Lower lobe of right lung (tissue), 2 donors: ENCODE measurements around the gene INTS1. TPM values are rescaled to one million over a fixed set of nuclear protein-coding genes. Genes with fewer than 3 reads are reported as not detected.

Experiments used
- ATAC-seq, 2 donors: fragments of 200-7000 bp; cut with Tn5 transposase; one replicate each; pipeline ENCODE4 v1.9.1; 2020 to 2022; ENCODE audit warnings: mild to moderate bottlenecking in 2 of 2, moderate library complexity in 2 of 2
- DNase-seq: peaks from one replicate; pipeline ENCODE4 v3.0.0-alpha.2; 2020
- H3K27ac ChIP-seq: fragments of 200-600 bp; one replicate; pipeline ENCODE4 v1.8.0; 2022
- H3K27me3 ChIP-seq: fragments of 200-600 bp; one replicate; pipeline ENCODE4 v1.8.0; 2022; ENCODE audit warnings: low read depth
- H3K36me3 ChIP-seq: fragments of 200-600 bp; one replicate; pipeline ENCODE4 v1.8.0; 2022; ENCODE audit warnings: mild to moderate bottlenecking
- H3K4me1 ChIP-seq: fragments of 200-600 bp; one replicate; pipeline ENCODE4 v1.8.0; 2022
- H3K4me3 ChIP-seq: fragments of 200-600 bp; one replicate; pipeline ENCODE4 v1.8.0; 2022; ENCODE audit warnings: mild to moderate bottlenecking
- H3K9me3 ChIP-seq: fragments of 200-600 bp; one replicate; pipeline ENCODE4 v1.8.0; 2022
- intact Hi-C: fragments of 100-400 bp; cut with DNase I; formaldehyde crosslinking; loops from one replicate; pipeline ENCODE4 v1.11.0; 2022
- total RNA-seq: library from RNA; stranded (reverse); fragmentation: NEBNext Ultra II Directional; extraction: Animal tissue kit (Norgen Biotek cat#: 25700); gene quantifications from one replicate; pipeline ENCODE4 v1.2.1, GENCODE V29; 2021
- TF ChIP-seq, protein P1 (sequence below): fragments of 200-600 bp; IDR thresholded peaks from one replicate; pipeline ENCODE4 v1.8.0; 2022; ENCODE audit warnings: antibody characterized with exemption, mild to moderate bottlenecking
- donor health status: DM: no; HTN: yes; CAD: no; lungs with severe emphysema.

INTS1 gene
- total RNA-seq, 1 donor from 2014 or later, result 50.8 TPM

DNA sequence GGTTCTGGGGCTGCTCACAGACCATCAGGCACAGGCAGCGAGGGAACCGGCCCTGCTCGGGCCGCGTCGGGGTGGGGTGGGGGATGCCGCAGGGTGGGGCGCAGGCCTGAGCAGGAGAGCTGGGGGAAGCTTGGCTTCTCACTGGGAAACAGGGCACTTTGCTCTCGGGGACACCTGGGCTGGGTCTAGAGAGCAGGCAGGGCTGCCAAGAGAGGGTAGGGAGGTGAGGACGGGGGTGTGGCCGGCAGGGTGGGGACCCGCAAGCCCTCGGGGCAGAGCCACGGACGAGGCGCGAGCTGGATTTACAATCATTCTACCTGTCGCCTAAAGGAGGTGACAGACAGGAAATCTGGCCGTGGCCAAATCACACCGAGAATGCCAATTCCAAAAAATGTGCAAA, 11.1 kb downstream of the INTS1 start:
- no peak for ATAC-seq
- intact Hi-C loops, result no loop called here
- no peaks in the 10 kb centered on the region for H3K9me3 ChIP-seq
- H3K4me1 ChIP-seq, result no peaks in the 10 kb centered on the region
- H3K27ac ChIP-seq, result no peak overlapping the region
- H3K4me3 ChIP-seq, result no peak overlapping the region
- peaks cover 97% of the 10 kb centered on the region for H3K36me3 ChIP-seq
- H3K27me3 ChIP-seq, result no peaks in the 10 kb centered on the region
- DNase-seq, result no peak
- TF ChIP-seq, protein P1, sequence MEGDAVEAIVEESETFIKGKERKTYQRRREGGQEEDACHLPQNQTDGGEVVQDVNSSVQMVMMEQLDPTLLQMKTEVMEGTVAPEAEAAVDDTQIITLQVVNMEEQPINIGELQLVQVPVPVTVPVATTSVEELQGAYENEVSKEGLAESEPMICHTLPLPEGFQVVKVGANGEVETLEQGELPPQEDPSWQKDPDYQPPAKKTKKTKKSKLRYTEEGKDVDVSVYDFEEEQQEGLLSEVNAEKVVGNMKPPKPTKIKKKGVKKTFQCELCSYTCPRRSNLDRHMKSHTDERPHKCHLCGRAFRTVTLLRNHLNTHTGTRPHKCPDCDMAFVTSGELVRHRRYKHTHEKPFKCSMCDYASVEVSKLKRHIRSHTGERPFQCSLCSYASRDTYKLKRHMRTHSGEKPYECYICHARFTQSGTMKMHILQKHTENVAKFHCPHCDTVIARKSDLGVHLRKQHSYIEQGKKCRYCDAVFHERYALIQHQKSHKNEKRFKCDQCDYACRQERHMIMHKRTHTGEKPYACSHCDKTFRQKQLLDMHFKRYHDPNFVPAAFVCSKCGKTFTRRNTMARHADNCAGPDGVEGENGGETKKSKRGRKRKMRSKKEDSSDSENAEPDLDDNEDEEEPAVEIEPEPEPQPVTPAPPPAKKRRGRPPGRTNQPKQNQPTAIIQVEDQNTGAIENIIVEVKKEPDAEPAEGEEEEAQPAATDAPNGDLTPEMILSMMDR, result no peak

DNA sequence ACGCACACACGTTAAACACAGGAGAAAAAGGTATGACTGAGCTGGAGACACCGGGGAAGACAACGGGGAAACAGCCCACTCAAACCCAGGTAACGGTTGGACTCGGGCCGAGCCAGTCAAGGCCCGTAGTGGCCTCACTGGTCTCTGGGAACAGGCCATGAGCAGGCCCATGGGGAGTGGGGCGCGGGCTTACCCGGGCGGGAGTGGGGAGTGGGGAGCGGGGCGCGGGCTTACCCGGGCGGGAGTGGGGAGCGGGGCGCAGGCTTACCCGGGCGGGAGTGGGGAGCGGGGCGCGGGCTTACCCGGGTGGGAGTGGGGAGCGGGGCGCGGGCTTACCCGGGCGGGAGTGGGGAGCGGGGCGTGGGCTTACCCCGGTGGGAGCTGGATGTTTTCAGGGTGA, 11.5 kb downstream of the INTS1 start:
- intact Hi-C loops, result no loop called here
- H3K27ac ChIP-seq, result no peak overlapping the region
- H3K9me3 ChIP-seq, result no peaks in the 10 kb centered on the region
- TF ChIP-seq, protein P1, result no peak
- no peaks in the 10 kb centered on the region for H3K4me1 ChIP-seq
- no peak overlapping the region for H3K4me3 ChIP-seq
- ATAC-seq (no peak), DNase-seq (no peak)
- peaks cover 97% of the 10 kb centered on the region for H3K36me3 ChIP-seq
- H3K27me3 ChIP-seq, result no peaks in the 10 kb centered on the region

DNA sequence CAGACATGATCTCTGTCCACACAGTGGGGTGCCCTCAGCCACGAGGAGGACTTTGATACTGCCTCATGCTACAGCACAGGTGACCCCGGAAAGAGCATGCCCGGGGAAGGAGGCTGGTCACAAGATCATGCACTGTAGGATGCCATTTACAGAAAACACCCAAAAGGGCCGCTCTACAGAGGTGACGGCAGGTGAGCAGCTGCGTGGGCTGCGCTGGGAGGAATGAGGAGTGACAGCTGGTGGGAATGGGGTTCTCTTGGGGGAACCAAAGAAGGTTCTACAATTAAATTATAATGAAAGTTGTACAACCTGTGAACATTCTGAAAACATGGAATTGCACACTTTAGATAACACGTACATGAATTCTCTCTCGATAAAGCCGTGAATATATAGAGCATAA, 12.0 kb downstream of the INTS1 start:
- Histone ChIP-seq H3K27me3 (no peaks in the 10 kb centered on the region), H3K4me3 (no peak overlapping the region), H3K36me3 (peaks cover 97% of the 10 kb centered on the region), H3K9me3 (no peaks in the 10 kb centered on the region), H3K4me1 (no peaks in the 10 kb centered on the region), H3K27ac (no peak overlapping the region)
- intact Hi-C loops, result no loop called here
- no peak for ATAC-seq
- DNase-seq, result no peak
- TF ChIP-seq, protein P1, result no peak

DNA sequence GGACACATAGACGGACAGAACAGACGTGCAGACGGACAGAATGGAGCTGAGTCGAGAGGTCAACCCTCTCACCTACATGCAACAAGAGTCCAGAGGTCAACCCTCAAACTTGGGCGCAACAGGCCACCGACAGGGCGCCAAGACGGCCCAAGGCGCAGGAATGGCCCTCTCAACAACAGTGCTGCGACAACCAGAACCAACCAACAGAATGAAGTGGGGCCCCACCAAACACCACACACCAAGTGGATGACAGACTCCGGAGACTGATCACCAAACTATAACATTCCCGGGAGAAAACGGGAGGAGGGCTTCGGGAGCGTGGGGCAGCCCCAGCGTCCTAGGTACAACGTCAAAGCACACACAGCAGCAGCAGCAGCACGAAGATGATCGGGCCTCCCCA, 13.4 kb downstream of the INTS1 start:
- TF ChIP-seq, protein P1, result no peak
- H3K4me3 ChIP-seq, result no peak overlapping the region
- intact Hi-C loops, result no loop called here
- no peak for ATAC-seq
- H3K4me1 ChIP-seq, result no peaks in the 10 kb centered on the region
- H3K9me3 ChIP-seq, result no peaks in the 10 kb centered on the region
- H3K36me3 ChIP-seq, result peaks cover 97% of the 10 kb centered on the region
- DNase-seq, result no peak
- no peak overlapping the region for H3K27ac ChIP-seq
- H3K27me3 ChIP-seq, result no peaks in the 10 kb centered on the region

DNA sequence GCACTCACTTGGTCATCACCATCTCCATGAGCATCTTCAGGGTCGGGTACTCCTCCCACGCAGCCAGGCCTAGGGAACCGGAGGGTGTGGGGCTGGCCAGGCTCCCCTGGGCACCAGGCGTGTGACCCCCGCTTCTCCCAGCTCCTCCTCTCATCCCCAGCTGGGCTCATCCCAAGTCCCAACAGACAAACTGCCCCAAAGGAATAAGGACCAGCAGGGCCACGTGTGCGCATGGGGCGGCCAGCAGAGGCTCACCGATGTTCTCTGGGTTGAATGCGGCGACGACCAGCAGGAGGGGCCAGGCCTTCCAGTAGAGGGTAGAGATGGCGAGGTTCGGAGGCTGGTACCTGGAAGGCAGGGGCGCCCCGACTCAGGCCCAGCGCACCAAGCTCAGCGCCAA, 14.9 kb downstream of the INTS1 start:
- H3K27me3 ChIP-seq, result no peaks in the 10 kb centered on the region
- H3K27ac ChIP-seq, result no peak overlapping the region
- peaks cover 97% of the 10 kb centered on the region for H3K36me3 ChIP-seq
- H3K4me3 ChIP-seq, result no peak overlapping the region
- H3K9me3 ChIP-seq, result no peaks in the 10 kb centered on the region
- no peaks in the 10 kb centered on the region for H3K4me1 ChIP-seq
- ATAC-seq, result no peak
- intact Hi-C loops, result no loop called here
- no peak for DNase-seq
- TF ChIP-seq, protein P1, result no peak

DNA sequence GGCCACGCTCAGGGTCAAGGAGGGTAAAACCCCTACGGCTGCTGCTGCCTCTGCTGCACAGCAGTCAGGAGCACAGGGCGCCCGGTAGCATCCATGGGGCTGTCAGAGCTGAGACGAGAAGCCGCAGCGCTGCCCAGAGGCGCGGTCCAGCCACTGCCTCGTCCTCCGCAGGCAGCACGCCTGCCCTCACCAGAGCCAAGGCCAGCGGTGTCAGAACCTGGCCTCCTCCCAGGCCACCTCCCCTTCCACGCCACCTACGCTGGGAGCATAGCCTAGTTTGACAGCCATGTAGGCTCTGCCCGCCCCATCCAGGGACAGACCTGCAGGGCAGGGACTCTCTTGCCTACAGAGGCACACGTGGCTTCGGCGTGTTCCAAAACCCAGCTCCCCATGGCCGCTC, 16.2 kb downstream of the INTS1 start:
- Histone ChIP-seq H3K9me3 (no peaks in the 10 kb centered on the region), H3K4me3 (no peak overlapping the region), H3K4me1 (no peaks in the 10 kb centered on the region), H3K27ac (no peak overlapping the region), H3K36me3 (peaks cover 97% of the 10 kb centered on the region), H3K27me3 (no peaks in the 10 kb centered on the region)
- TF ChIP-seq, protein P1, result no peak
- no peak for ATAC-seq
- intact Hi-C loops, result no loop called here
- DNase-seq, result no peak
